H1 (cell line): Measurements from ENCODE around the gene CDON. TPM values are rescaled to one million over a fixed set of nuclear protein-coding genes. Genes with fewer than 3 reads are reported as not detected.

ENCODE experiments used
- CTCF ChIA-PET: fragments of 300-600 bp; sonication (Branson Sonifier 250); formaldehyde crosslinking; loops from one replicate; lab custom pipeline; 2021; ENCODE audit not compliant: partially characterized antibody; lab: Charles Lee
- POLR2A ChIA-PET: fragments of 300-600 bp; sonication (Branson Sonifier 250); formaldehyde crosslinking; loops from one replicate; lab custom pipeline; 2021; ENCODE audit warnings: inconsistent platforms; ENCODE audit not compliant: partially characterized antibody; lab: Charles Lee
- DNase-seq, 2 experiments: peaks; one replicate each; pipeline versions ENCODE4 v3.0.0 to v3.0.0-alpha.2; 2010 to 2022; ENCODE audit warnings: low spot score in 2 of 2, low read depth in 1 of 2, mixed read lengths in 1 of 2
- FAIRE-seq: peaks from 2 replicates; lab custom pipeline; 2011; peaks lifted over from hg19 to GRCh38; lab: Jason Lieb, UNC
- H2AFZ ChIP-seq: 2 replicates; pipeline ENCODE4 v1.8.1; 2012; ENCODE audit warnings: low read length, inconsistent platforms
- H2AK5ac ChIP-seq: 2 replicates; pipeline ENCODE4 v1.6.1; 2013; ENCODE audit warnings: low read depth, low read length
- H2BK120ac ChIP-seq: replicated peaks from 2 replicates; pipeline ENCODE3; 2013; ENCODE audit warnings: low read depth, low read length, inconsistent platforms
- H2BK12ac ChIP-seq: 2 replicates; pipeline ENCODE4 v1.6.1; 2013; ENCODE audit warnings: low read depth, low read length
- H2BK15ac ChIP-seq: 2 replicates; pipeline ENCODE4 v1.6.1; 2013; ENCODE audit warnings: low read length
- H2BK20ac ChIP-seq: 2 replicates; pipeline ENCODE4 v1.6.1; 2013; ENCODE audit warnings: low read length
- H2BK5ac ChIP-seq: 2 replicates; pipeline ENCODE4 v1.6.1; 2013; ENCODE audit warnings: low read depth, low read length
- H3K14ac ChIP-seq: 2 replicates; pipeline ENCODE4 v1.6.1; 2013; ENCODE audit warnings: inconsistent platforms; ENCODE audit not compliant: insufficient read length
- H3K18ac ChIP-seq: 2 replicates; pipeline ENCODE4 v1.6.1; 2013; ENCODE audit warnings: low read length; ENCODE audit errors: extremely low read depth
- H3K23ac ChIP-seq: 2 replicates; pipeline ENCODE4 v1.6.1; 2013; ENCODE audit warnings: inconsistent platforms; ENCODE audit not compliant: insufficient read length
- H3K23me2 ChIP-seq: 2 replicates; pipeline ENCODE4 v1.6.1; 2013; ENCODE audit warnings: low read depth, low read length
- H3K27ac ChIP-seq: 2 replicates; pipeline ENCODE4 v1.6.1; 2011; ENCODE audit warnings: low read depth, low read length, inconsistent platforms
- H3K27me3 ChIP-seq, 4 experiments: replicated peaks in 1 of 4; 1 replicate in 1 of 4; 2 replicates in 3 of 4; pipeline versions ENCODE4 v1.6.1 to v1.8.1; 2011 to 2013; ENCODE audit warnings: low read length in 3 of 4, mild to moderate bottlenecking in 3 of 4, inconsistent platforms in 2 of 4, mixed read lengths in 2 of 4, moderate library complexity in 1 of 4; ENCODE audit not compliant: control insufficient read depth in 3 of 4, insufficient read depth in 3 of 4; ENCODE audit errors: extremely low read depth in 1 of 4
- H3K36me3 ChIP-seq, 4 experiments: 2 replicates each; pipeline versions ENCODE4 v1.6.1 to v1.8.1; 2011 to 2013; ENCODE audit warnings: mild to moderate bottlenecking in 4 of 4, low read length in 3 of 4, moderate library complexity in 2 of 4, control low read depth in 1 of 4, inconsistent platforms in 1 of 4; ENCODE audit not compliant: insufficient read depth in 4 of 4, control insufficient read depth in 2 of 4
- H3K4ac ChIP-seq: replicated peaks from 2 replicates; pipeline ENCODE3; 2013; ENCODE audit warnings: low read length, low read depth, mixed read lengths, inconsistent platforms; ENCODE audit not compliant: insufficient read length
- H3K4me1 ChIP-seq, 4 experiments: replicated peaks in 1 of 4; 1 replicate in 1 of 4; 2 replicates in 3 of 4; pipeline versions ENCODE4 v1.6.1 to v1.8.1; 2011 to 2013; ENCODE audit warnings: low read length in 3 of 4, inconsistent platforms in 2 of 4, mixed read lengths in 1 of 4; ENCODE audit not compliant: insufficient read depth in 4 of 4, control insufficient read depth in 3 of 4
- H3K4me2 ChIP-seq, 2 experiments: 2 replicates each; pipeline versions ENCODE4 v1.6.1 to v1.8.1; 2011 to 2013; ENCODE audit warnings: low read depth in 2 of 2, low read length in 2 of 2, control low read depth in 1 of 2, inconsistent platforms in 1 of 2, mild to moderate bottlenecking in 1 of 2; ENCODE audit not compliant: insufficient read depth in 1 of 2
- H3K4me3 ChIP-seq, 4 experiments: fragments of 200-600, 300-600 bp in 1 of 4; sonication (generic), shearing (Covaris generic), sonication (Bioruptor Twin) in 1 of 4; 2 replicates each; pipeline versions ENCODE4 v1.5.1 to v1.8.1; 2011 to 2016; ENCODE audit warnings: low read length in 4 of 4, low read depth in 3 of 4, control low read depth in 2 of 4, inconsistent platforms in 2 of 4, mild to moderate bottlenecking in 2 of 4, mixed read lengths in 1 of 4, moderate library complexity in 1 of 4; ENCODE audit not compliant: insufficient read depth in 2 of 4; ENCODE audit errors: extremely low read depth in 1 of 4
- H3K56ac ChIP-seq: replicated peaks from 2 replicates; pipeline ENCODE3; 2013; ENCODE audit warnings: low read depth, mild to moderate bottlenecking, mixed read lengths, low read length, inconsistent platforms; ENCODE audit not compliant: insufficient read length
- H3K79me1 ChIP-seq: 2 replicates; pipeline ENCODE4 v1.6.1; 2013; ENCODE audit warnings: low read depth, low read length, control low read depth
- H3K79me2 ChIP-seq, 2 experiments: 2 replicates each; pipeline versions ENCODE4 v1.6.1 to v1.8.1; 2012 to 2013; ENCODE audit warnings: low read length in 2 of 2, mild to moderate bottlenecking in 2 of 2, inconsistent platforms in 1 of 2; ENCODE audit not compliant: insufficient read depth in 2 of 2, control insufficient read depth in 1 of 2
- H3K9ac ChIP-seq, 4 experiments: replicated peaks in 1 of 4; 1 replicate in 1 of 4; 2 replicates in 3 of 4; pipeline versions ENCODE4 v1.6.1 to v1.8.1; 2011 to 2013; ENCODE audit warnings: low read depth in 3 of 4, low read length in 3 of 4, control low read depth in 2 of 4, mild to moderate bottlenecking in 2 of 4, moderate library complexity in 2 of 4, inconsistent platforms in 1 of 4; ENCODE audit errors: extremely low read depth in 1 of 4
- H3K9me3 ChIP-seq, 2 experiments: 2 replicates each; pipeline versions ENCODE4 v1.6.1 to v1.8.1; 2012 to 2013; ENCODE audit warnings: mild to moderate bottlenecking in 2 of 2, moderate library complexity in 2 of 2, control low read depth in 1 of 2, inconsistent platforms in 1 of 2, low read depth in 1 of 2, low read length in 1 of 2, mixed read lengths in 1 of 2; ENCODE audit not compliant: insufficient read depth in 2 of 2
- H4K20me1 ChIP-seq, 2 experiments: replicated peaks in 1 of 2; 2 replicates each; pipeline versions ENCODE3 to v1.8.1; 2011 to 2013; ENCODE audit warnings: inconsistent platforms in 2 of 2, low read length in 2 of 2, mild to moderate bottlenecking in 1 of 2; ENCODE audit not compliant: insufficient read depth in 2 of 2, control insufficient read depth in 1 of 2
- H4K5ac ChIP-seq: 2 replicates; pipeline ENCODE4 v1.6.1; 2013; ENCODE audit warnings: low read length, low read depth, mixed read lengths, inconsistent platforms; ENCODE audit not compliant: insufficient read length
- H4K8ac ChIP-seq: 2 replicates; pipeline ENCODE4 v1.8.0; 2013; ENCODE audit warnings: mild to moderate bottlenecking, moderate library complexity, low read length, inconsistent platforms; ENCODE audit not compliant: insufficient read depth; ENCODE audit errors: extremely low read depth
- H4K91ac ChIP-seq: replicated peaks from 2 replicates; pipeline ENCODE3; 2013; ENCODE audit warnings: low read length, mixed read lengths, inconsistent platforms; ENCODE audit not compliant: insufficient read length
- SUZ12 ChIP-seq: fragments of 200-600 bp; sonication (generic); IDR thresholded peaks from 2 replicates; pipeline ENCODE4 v1.6.1; 2012; ENCODE audit warnings: mild to moderate bottlenecking, inconsistent platforms, low read length, moderate library complexity, mixed read lengths
- WGBS, 2 experiments: shearing (Covaris generic) in 1 of 2; methylation state at CpG; one replicate each; pipeline versions ENCODE4 v1.1.6 to v1.1.7; 2013 to 2015; ENCODE audit warnings: low lambda C conversion rate in 2 of 2, mixed read lengths in 2 of 2, inconsistent platforms in 1 of 2, low coverage in 1 of 2, missing lambda C conversion rate in 1 of 2; ENCODE audit not compliant: insufficient replicate concordance in 2 of 2, insufficient coverage in 1 of 2, insufficient read length in 1 of 2; ENCODE audit errors: extremely low coverage in 1 of 2, missing lambda C conversion rate in 1 of 2; 5-methylcytosine and 5-hydroxymethylcytosine counted together
- polyA plus RNA-seq, 7 experiments: library from polyadenylated mRNA; depleted of rRNA in 3 of 7; stranded (reverse) in 5 of 7; unstranded in 2 of 7; fragments of >200 nt in 5 of 7; fragments of 200-250 nt in 2 of 7; gene quantifications; 1 replicate in 5 of 7; 2 replicates in 1 of 7; 4 replicates in 1 of 7; pipeline versions ENCODE4 v1.2.1 to v1.2.3, GENCODE V29; 2011 to 2013; ENCODE audit warnings: missing spikeins in 2 of 7, mixed read lengths in 2 of 7
- total RNA-seq: library from RNA; stranded (reverse); fragmentation: NEBNext Ultra II Directional; extraction: Animal tissue kit (Norgen Biotek cat#: 25700); gene quantifications from 2 replicates; pipeline ENCODE4 v1.2.1, GENCODE V29; 2021

The CDON gene
- total and polyA plus RNA-seq, 2 of the 8 experiments (the other 6 are each of a cell fraction or from before 2014, with no cell fraction given), result 11.0 to 32.5 TPM

GRCh38 chr11:125975634-125976033 is 87.0 kb downstream of the CDON start:
- no peak overlapping the region for H3K4me2 ChIP-seq
- H3K18ac ChIP-seq, result no peak overlapping the region
- no peak overlapping the region for H2AFZ ChIP-seq
- no peak overlapping the region for H4K5ac ChIP-seq
- H3K23me2 ChIP-seq, result no peaks in the 10 kb centered on the region
- no peaks in the 10 kb centered on the region for H3K9me3 ChIP-seq
- peaks cover 0 to 18% (median 0%) of the 10 kb centered on the region in 4 experiments; a peak in 2 of 8 replicates for H3K36me3 ChIP-seq
- 91% methylated on average over 6 of the region's 6 CpGs; no CpG with 5 or more reads in 1 of the 2 experiments for WGBS, 2 experiments
- H3K4me3 ChIP-seq, result no peak overlapping the region
- no peak for FAIRE-seq
- peaks cover 0 to 3% (median 0%) of the 10 kb centered on the region in 4 experiments; a peak in 2 of 7 replicates for H3K4me1 ChIP-seq
- no peak overlapping the region for H2BK20ac ChIP-seq
- H3K27ac ChIP-seq, result no peak overlapping the region
- ChIA-PET POLR2A (no interaction called here), CTCF (no interaction called here)
- H3K79me2 ChIP-seq, result no peaks in the 10 kb centered on the region
- H3K14ac ChIP-seq, result no peak overlapping the region
- no peak overlapping the region for H2BK120ac ChIP-seq
- no peak overlapping the region for H4K8ac ChIP-seq
- H4K20me1 ChIP-seq, result no peaks in the 10 kb centered on the region
- H3K27me3 ChIP-seq, result no peaks in the 10 kb centered on the region
- H3K23ac ChIP-seq, result no peak overlapping the region
- no peak overlapping the region for H2BK15ac ChIP-seq
- no peak for DNase-seq
- no peaks in the 10 kb centered on the region for H3K79me1 ChIP-seq
- no peak overlapping the region for H4K91ac ChIP-seq
- H3K56ac ChIP-seq, result no peak overlapping the region
- H3K9ac ChIP-seq, result no peak overlapping the region
- no peak overlapping the region for H2BK5ac ChIP-seq
- H2BK12ac ChIP-seq, result no peak overlapping the region
- no peak overlapping the region for H3K4ac ChIP-seq
- H2AK5ac ChIP-seq, result no peak overlapping the region
- TF ChIP-seq SUZ12, result no peak
